ENCODE measurements around the gene ATG16L2. TPM values are rescaled to one million over a fixed set of nuclear protein-coding genes. Genes with fewer than 3 reads are reported as not detected.
"Not testable (repeated sequence)": the region's sequence is repeated elsewhere in the genome, so short reads cannot be mapped to it uniquely, and the experiment has no call there.

ATG16L2 gene
- total RNA-seq, 1 donor from 2014 or later, result 5.2 TPM

- no peak for DNase-seq (ENCODE audit: low read depth in 2 of 2)
These were observed 10.7 kb downstream of the ATG16L2 start for GRCh38 chr11:72824811-72825505.

GRCh38 chr11:72825661-72826060 is 11.4 kb downstream of the ATG16L2 start:
- no peak for DNase-seq (ENCODE audit: low read depth in 2 of 2)

- DNase-seq (ENCODE audit: low read depth in 2 of 2), result no peak
These were observed 12.2 kb downstream of the ATG16L2 start for GRCh38 chr11:72826191-72826941.

- no peak for DNase-seq (ENCODE audit: low read depth in 2 of 2)
These were observed 12.8 kb downstream of the ATG16L2 start for GRCh38 chr11:72826942-72827480.

- not testable (repeated sequence) for DNase-seq (ENCODE audit: low read depth in 2 of 2)
These were observed 13.4 kb downstream of the ATG16L2 start for GRCh38 chr11:72827656-72828055.

GRCh38 chr11:72828081-72828567 is 13.9 kb downstream of the ATG16L2 start:
- DNase-seq (ENCODE audit: low read depth in 2 of 2), result peak; percentile 23 to 77

GRCh38 chr11:72828692-72829101 is 14.5 kb downstream of the ATG16L2 start:
- no peak for DNase-seq (ENCODE audit: low read depth in 2 of 2)

GRCh38 chr11:72829178-72829577 is 15.0 kb downstream of the ATG16L2 start:
- no peak for DNase-seq (ENCODE audit: low read depth in 2 of 2)

- no peak for DNase-seq (ENCODE audit: low read depth in 2 of 2)
These were observed 15.8 kb downstream of the ATG16L2 start for GRCh38 chr11:72829884-72830533.

- peak; percentile 81 to 88 for DNase-seq (ENCODE audit: low read depth in 2 of 2)
These were observed 17.5 kb downstream of the ATG16L2 start for GRCh38 chr11:72831521-72832300.

GRCh38 chr11:72832301-72833082 is 18.3 kb downstream of the ATG16L2 start:
- DNase-seq (ENCODE audit: low read depth in 2 of 2), result no peak

GRCh38 chr11:72833083-72833733 is 19.0 kb downstream of the ATG16L2 start:
- DNase-seq (ENCODE audit: low read depth in 2 of 2), result no peak

GRCh38 chr11:72833811-72834493 is 19.7 kb downstream of the ATG16L2 start:
- no peak for DNase-seq (ENCODE audit: low read depth in 2 of 2)

GRCh38 chr11:72834905-72835304 is 20.7 kb downstream of the ATG16L2 start:
- DNase-seq (ENCODE audit: low read depth in 2 of 2), result peak in 1 of 2 donors; percentile 21

GRCh38 chr11:72836111-72836510 is 21.9 kb downstream of the ATG16L2 start:
- peak; percentile 27 to 51 for DNase-seq (ENCODE audit: low read depth in 2 of 2)

GRCh38 chr11:72838691-72839305 is 24.6 kb downstream of the ATG16L2 start:
- DNase-seq (ENCODE audit: low read depth in 2 of 2), result peak in 1 of 2 donors; percentile 37

GRCh38 chr11:72840780-72841179 is 26.6 kb downstream of the ATG16L2 start:
- no peak for DNase-seq (ENCODE audit: low read depth in 2 of 2)

- no peak for DNase-seq (ENCODE audit: low read depth in 2 of 2)
These were observed 27.2 kb downstream of the ATG16L2 start for GRCh38 chr11:72841397-72841796.

GRCh38 chr11:72842126-72842525 is 27.9 kb downstream of the ATG16L2 start:
- no peak for DNase-seq (ENCODE audit: low read depth in 2 of 2)

Measured in lung microvascular endothelial cell (primary cell).